NCI-H187 (cell line): ENCODE measurements around the gene CACNG5.
"Not testable (repeated sequence)": the region's sequence is repeated elsewhere in the genome, so short reads cannot be mapped to it uniquely, and the experiment has no call there.

Source experiments
- DNase-seq, 2 experiments: peaks; one replicate each; lab custom pipeline; 2025; lab: John Stamatoyannopoulos, UW

The CACNG5 gene

DNA sequence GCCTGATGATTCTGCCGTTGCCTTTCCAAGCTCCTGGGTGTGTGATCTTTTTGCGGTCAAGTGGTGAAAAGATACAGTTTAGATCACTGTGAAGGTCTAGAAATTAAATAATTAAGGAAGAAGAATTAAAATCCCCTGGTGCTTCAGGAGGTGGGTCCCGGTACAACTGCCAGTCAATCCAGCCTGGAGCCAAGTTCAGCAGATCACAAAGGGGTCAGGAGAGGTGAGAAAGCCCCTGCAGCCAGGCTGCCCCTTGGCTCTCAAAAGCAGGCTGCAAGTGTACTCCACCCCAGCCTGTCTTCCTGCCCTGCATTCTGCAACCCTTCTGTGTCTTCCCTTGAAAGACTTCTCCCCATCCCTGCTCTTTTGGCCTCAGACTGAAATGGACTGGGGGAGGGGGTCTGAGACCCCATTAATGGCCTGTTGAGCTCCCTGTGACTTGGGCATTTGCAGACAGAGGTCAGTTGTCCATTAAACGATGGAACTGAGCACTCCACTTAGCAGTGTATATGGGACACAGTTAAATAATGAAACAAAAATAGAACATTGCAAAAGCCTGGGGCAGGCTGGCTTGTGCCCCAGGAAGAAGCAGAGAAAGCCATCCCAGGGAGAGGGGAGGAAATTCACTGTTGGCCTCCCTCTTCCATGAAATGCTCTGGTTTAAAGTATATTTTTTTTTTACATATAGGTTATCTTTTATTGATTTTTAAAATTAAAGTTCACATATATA lies 15.1 kb downstream of the CACNG5 start:
- no peak for DNase-seq

GRCh38 chr17:66850692-66851091 lies 15.8 kb downstream of the CACNG5 start:
- no peak for DNase-seq

DNA sequence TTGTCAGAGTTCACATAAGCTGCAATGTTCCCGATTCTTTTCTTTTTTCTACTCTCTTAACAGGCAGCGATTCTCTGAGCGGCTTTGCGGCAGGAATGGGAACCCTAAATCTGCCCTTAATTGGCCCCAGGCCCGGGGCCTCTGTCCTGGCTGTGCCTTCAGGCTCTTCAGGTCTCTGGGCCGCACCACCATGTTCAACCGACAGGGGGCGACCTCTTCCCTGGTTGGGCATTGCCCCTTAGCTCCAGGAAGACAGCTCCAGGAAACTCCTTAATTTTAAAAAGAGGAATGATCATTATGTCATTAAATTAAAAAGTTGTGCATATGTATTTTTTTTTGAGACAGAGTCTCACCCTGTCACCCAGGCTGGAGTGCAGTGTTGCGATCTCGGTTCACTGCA lies 20.3 kb downstream of the CACNG5 start:
- no peak for DNase-seq

DNA sequence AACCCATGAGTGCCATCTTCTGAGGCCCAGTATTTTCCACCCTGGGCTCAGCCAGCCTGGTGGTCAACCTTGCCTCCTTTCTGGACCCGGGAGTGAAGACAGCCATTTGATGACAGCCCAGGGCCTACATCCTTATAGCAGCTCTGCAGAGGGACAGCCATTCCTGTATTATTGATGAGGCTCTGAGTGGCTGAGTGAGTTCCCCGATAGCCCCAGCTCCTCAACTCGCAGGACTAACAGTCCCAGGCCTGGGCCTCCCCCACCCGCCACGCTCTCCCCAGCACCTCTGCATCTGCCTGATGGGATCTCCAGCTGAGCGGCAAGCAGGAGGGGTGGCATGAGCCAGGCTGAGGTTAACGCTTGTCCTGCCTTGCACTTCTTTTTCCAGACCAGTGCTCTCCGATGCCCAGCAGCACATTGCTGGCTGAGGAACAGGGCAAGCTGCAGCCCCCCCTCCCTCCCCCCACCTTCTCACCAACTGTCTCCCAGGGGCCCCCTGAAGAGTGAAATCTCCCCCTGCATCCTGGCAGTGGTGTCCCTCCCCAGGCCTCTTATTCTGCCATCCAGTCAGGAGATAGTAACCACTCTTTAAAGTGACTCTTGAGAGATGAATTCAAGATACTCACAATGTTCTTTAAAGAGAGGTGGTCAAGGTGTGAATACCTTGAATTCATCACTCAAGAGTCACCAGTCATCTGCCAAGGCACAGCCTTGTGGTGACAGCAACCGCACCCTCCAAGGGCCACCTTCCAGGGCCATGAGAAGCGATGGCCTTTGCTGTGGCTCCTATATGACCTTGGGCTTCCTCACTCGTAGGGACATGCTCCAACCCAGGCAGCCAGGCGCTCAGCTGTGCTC lies 23.5 kb downstream of the CACNG5 start:
- no peak for DNase-seq

DNA sequence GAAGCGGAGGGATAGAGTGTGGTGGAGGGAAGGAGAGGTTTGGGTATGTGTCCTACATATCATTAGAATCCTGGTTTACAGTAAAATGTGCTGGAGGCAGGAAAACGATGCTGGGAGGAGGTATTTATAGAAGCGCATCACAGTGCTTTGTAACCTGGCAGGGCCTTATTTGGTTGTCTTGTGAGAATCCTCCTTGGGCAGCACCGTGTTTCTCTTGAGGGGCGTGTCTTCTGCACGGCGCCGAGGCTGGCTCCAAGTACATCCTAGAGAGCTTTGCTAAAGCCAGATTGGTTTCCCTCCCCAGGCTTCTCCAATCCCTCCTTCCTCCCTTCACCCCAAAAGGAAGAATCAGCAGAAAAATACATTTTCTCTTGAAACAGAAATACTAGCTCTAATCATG lies 24.4 kb downstream of the CACNG5 start:
- no peak for DNase-seq

GRCh38 chr17:66860204-66860603 lies 25.3 kb downstream of the CACNG5 start:
- DNase-seq: no peak

- no peak for DNase-seq
Measured at GRCh38 chr17:66863820-66864219, 28.9 kb downstream of the CACNG5 start.

- no peak for DNase-seq
Measured at GRCh38 chr17:66865151-66865550, 30.2 kb downstream of the CACNG5 start.

GRCh38 chr17:66873962-66874361 lies 39.0 kb downstream of the CACNG5 start:
- DNase-seq: no peak

GRCh38 chr17:66884931-66885330 lies 50.0 kb downstream of the CACNG5 start:
- no peak for DNase-seq

GRCh38 chr17:66885417-66885816 lies 50.5 kb downstream of the CACNG5 start:
- DNase-seq: no peak

- DNase-seq: no peak
Measured at GRCh38 chr17:66889480-66890230, 54.7 kb downstream of the CACNG5 start.

GRCh38 chr17:66892246-66892645 lies 57.3 kb downstream of the CACNG5 start:
- DNase-seq: no peak

DNA sequence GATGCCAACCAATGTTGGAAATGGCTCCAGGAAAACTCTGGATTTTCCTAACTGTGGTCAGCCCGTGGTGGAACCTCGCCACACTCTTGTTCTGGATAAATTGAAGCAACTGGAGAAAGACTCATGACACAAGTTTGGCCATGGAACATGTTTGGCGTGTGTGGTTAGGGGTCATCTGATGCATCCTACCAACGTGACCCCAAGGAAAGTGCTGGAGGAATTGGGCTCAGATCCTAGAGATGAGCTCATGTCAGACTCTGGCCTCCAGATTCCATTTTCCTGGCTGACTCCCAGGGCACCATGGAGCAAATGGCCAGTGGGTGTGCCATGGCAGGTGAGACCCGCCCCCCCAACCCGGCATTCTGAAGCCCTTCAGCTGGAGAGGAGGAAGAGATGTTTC lies 58.5 kb downstream of the CACNG5 start:
- no peak for DNase-seq

GRCh38 chr17:66893863-66894262 lies 58.9 kb downstream of the CACNG5 start:
- no peak for DNase-seq

DNA sequence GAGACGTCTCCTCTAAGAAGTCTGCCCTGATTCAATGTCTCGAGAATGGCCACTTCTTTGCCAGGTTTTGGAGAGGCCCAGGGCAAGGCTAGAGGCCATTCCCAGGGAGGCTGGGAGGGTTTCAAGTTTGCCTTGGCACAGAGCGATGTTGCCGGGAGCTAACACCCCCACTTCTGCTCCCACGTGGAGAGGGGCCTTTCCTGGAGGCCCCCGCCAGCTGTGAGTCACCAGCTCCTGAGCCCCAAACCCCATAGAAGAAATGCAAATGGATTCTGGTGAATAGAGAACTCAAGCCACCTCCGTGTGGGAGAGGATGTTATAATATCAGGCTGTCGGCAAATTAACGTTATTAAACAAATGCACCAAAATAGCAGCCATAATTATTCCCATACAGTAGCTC lies 62.2 kb downstream of the CACNG5 start:
- no peak for DNase-seq

DNA sequence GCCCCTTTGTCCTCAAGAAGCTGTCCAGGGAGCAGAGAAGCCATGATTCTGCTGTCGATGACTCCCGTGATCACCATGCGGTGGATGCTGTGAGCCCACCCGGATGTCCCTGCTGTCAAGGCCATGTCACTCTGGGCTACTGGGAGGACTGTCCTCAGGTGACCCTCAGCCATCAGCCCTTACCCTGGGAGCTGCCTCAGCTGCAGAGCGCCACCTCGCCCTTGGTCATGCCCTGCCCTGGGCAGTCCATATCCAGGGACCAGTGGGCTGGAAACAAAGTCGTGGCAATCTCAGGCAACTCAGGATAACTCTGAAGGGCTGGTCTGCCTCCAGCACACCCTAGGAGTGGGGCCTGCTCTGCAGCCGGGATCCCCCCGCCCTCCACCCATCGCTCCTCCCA lies 63.6 kb downstream of the CACNG5 start:
- no peak for DNase-seq

GRCh38 chr17:66900126-66901010 lies 65.5 kb downstream of the CACNG5 start:
- no peak for DNase-seq

GRCh38 chr17:66903296-66903695 lies 68.4 kb downstream of the CACNG5 start:
- DNase-seq: not testable (repeated sequence)

DNA sequence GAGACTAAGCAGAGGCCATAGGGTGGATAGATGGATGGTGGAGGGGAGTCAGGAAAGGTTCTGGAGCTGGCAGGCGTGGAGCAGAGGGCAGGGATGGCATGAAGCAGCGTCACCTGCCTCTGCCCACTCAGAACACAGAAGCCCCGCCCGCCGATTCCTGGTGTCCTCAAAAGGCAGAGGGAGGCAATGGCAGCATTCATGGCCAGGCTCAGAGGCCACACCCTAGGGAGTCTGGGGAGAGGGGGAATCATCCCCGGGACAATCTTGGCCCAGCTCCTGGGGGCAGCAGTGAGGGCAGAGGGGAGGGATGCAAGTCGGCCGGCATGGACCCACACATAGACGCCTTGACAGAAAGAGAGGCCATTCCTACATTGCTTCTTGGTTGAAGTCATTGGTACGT lies 68.9 kb downstream of the CACNG5 start:
- no peak for DNase-seq

DNA sequence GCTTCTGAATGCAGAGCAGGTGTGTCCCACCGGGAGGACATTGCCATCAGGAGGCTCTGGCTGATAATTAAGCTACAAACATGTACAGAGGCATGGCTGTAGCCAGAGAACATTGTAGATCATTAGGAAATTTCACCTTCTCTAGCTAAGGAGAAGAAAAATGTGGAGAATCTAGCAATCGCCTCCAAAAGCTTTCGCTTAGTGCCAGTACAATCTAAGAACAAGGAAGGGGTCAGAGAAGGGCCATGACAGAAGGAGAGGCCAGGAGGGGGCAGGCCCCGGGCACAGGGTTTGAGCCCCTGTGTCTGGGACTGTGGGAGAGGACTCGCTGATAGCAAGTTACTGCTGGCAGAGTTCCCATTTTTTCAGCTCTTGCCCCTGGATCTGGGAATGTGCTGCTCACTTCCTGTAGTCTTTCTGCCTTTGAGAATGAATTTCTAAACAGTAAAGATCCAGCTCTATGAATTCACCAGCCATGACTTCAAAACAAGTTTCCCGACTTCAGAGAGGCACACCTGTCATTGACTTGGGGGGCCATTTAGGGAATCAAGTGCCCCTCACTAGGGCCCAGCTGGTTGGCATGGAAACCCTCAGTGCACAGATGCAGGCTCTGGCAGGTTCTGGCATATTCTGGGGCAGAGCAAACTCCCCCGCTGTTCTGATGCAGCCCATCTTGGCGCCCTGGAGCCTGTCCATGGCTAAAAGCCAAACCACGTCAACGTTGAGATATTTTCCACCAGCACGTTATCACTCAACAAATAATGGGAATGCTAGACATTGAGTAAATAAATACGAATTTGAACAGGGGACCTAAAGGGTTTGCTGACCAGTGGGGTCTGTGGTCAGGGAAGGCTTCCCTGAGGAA lies 70.1 kb downstream of the CACNG5 start:
- DNase-seq: no peak
